OCI-LY1 (cell line): Measurements from ENCODE around the gene SPRY4.
"Not testable (repeated sequence)": the region's sequence is repeated elsewhere in the genome, so short reads cannot be mapped to it uniquely, and the experiment has no call there.

Source experiments
- H2AFZ ChIP-seq: fragments of 200-600 bp; sonication (generic), shearing (Covaris generic); 2 replicates; pipeline ENCODE4 v1.6.0; 2014; ENCODE audit warnings: antibody characterized with exemption, mild to moderate bottlenecking, low read length
- H3F3A ChIP-seq: fragments of 200-600 bp; sonication (generic), shearing (Covaris generic); 2 replicates; pipeline ENCODE4 v1.6.0; 2014; ENCODE audit warnings: mild to moderate bottlenecking, antibody characterized with exemption, low read length, moderate library complexity; ENCODE audit not compliant: insufficient read depth
- H3K27ac ChIP-seq: fragments of 200-600 bp; sonication (generic); 2 replicates; pipeline ENCODE4 v1.5.1; 2014; ENCODE audit warnings: low read length, mixed run types, mild to moderate bottlenecking, low read depth; ENCODE audit not compliant: poor library complexity, severe bottlenecking
- H3K27me3 ChIP-seq: fragments of 200-600 bp; sonication (generic); 2 replicates; pipeline ENCODE4 v1.6.0; 2014; ENCODE audit warnings: antibody characterized with exemption, mild to moderate bottlenecking, low read length, moderate library complexity; ENCODE audit not compliant: insufficient read depth
- H3K36me3 ChIP-seq: fragments of 200-600 bp; sonication (generic); 2 replicates; pipeline ENCODE4 v1.6.1; 2014; ENCODE audit warnings: mild to moderate bottlenecking, antibody characterized with exemption, low read length, moderate library complexity, mixed read lengths; ENCODE audit not compliant: insufficient read depth
- H3K4me1 ChIP-seq: fragments of 200-600 bp; sonication (generic); 2 replicates; pipeline ENCODE4 v1.5.1; 2014; ENCODE audit warnings: mild to moderate bottlenecking, low read length, moderate library complexity; ENCODE audit not compliant: insufficient read depth, severe bottlenecking
- H3K4me2 ChIP-seq: fragments of 200-600 bp; sonication (generic), shearing (Covaris generic); 2 replicates; pipeline ENCODE4 v1.6.1; 2014; ENCODE audit warnings: low read length
- H3K4me3 ChIP-seq: fragments of 200-600 bp; sonication (generic); 2 replicates; pipeline ENCODE4 v1.5.1; 2014; ENCODE audit warnings: low read length, low read depth, mild to moderate bottlenecking, mixed read lengths; ENCODE audit not compliant: poor library complexity, severe bottlenecking
- H3K79me2 ChIP-seq: fragments of 200-600 bp; shearing (Covaris generic); 2 replicates; pipeline ENCODE4 v1.6.1; 2016; ENCODE audit warnings: mixed run types, low read length, mixed read lengths; ENCODE audit not compliant: insufficient read depth
- H3K9ac ChIP-seq: fragments of 200-600 bp; sonication (generic), shearing (Covaris generic); 2 replicates; pipeline ENCODE4 v1.6.1; 2014; ENCODE audit warnings: mild to moderate bottlenecking, low read length, mixed read lengths
- H3K9me2 ChIP-seq: fragments of 200-600 bp; sonication (generic), shearing (Covaris generic); 2 replicates; pipeline ENCODE4 v1.6.1; 2014; ENCODE audit warnings: low read depth, mild to moderate bottlenecking, low read length, mixed read lengths
- H3K9me3 ChIP-seq: fragments of 200-600 bp; shearing (Covaris generic); 2 replicates; pipeline ENCODE4 v1.6.1; 2014; ENCODE audit warnings: low read length, mixed read lengths
- H4K20me1 ChIP-seq: fragments of 200-600 bp; sonication (generic), shearing (Covaris generic); 2 replicates; pipeline ENCODE4 v1.6.0; 2016; ENCODE audit warnings: mild to moderate bottlenecking, low read length; ENCODE audit not compliant: insufficient read depth
- CTCF ChIP-seq: fragments of 200-600 bp; sonication (generic), shearing (Covaris generic); IDR thresholded peaks from 2 replicates; pipeline ENCODE4 v1.5.1; 2017; ENCODE audit warnings: mild to moderate bottlenecking, antibody characterized with exemption, low read length, moderate library complexity, mixed read lengths
- EZH2 ChIP-seq: fragments of 200-600 bp; sonication (generic), shearing (Covaris generic); IDR thresholded peaks from 2 replicates; pipeline ENCODE4 v1.8.0; 2017; ENCODE audit warnings: borderline replicate concordance, mixed run types, mild to moderate bottlenecking, antibody characterized with exemption, low read length, moderate library complexity, mixed read lengths

Gene SPRY4

GRCh38 chr5:142301540-142301939 is 23.3 kb downstream of the SPRY4 start:
- Histone ChIP-seq H3K9me2 (no peaks in the 10 kb centered on the region), H3K79me2 (no peaks in the 10 kb centered on the region), H3K9ac (no peak overlapping the region), H3K4me1 (no peaks in the 10 kb centered on the region), H3K36me3 (no peaks in the 10 kb centered on the region), H2AFZ (no peak overlapping the region), H3K4me3 (no peak overlapping the region), H3K4me2 (no peak overlapping the region), H3K9me3 (no peaks in the 10 kb centered on the region), H3K27ac (no peak overlapping the region), H4K20me1 (no peaks in the 10 kb centered on the region), H3K27me3 (no peaks in the 10 kb centered on the region), H3F3A (no peaks in the 10 kb centered on the region)
- TF ChIP-seq CTCF (no peak), EZH2 (no peak)

GRCh38 chr5:142300677-142301076 is 24.1 kb downstream of the SPRY4 start:
- Histone ChIP-seq H3K9ac (no peak overlapping the region), H3F3A (no peaks in the 10 kb centered on the region), H3K27me3 (no peaks in the 10 kb centered on the region), H3K79me2 (no peaks in the 10 kb centered on the region), H3K4me1 (no peaks in the 10 kb centered on the region), H3K4me3 (no peak overlapping the region), H3K9me2 (no peaks in the 10 kb centered on the region), H3K9me3 (no peaks in the 10 kb centered on the region), H3K36me3 (no peaks in the 10 kb centered on the region), H3K4me2 (no peak overlapping the region), H4K20me1 (no peaks in the 10 kb centered on the region), H2AFZ (no peak overlapping the region), H3K27ac (no peak overlapping the region)
- TF ChIP-seq CTCF (no peak), EZH2 (no peak)

GRCh38 chr5:142298789-142299188 is 26.0 kb downstream of the SPRY4 start:
- H3K36me3 ChIP-seq = no peaks in the 10 kb centered on the region
- no peaks in the 10 kb centered on the region for H3K27me3 ChIP-seq
- no peak overlapping the region for H3K4me2 ChIP-seq
- H3K79me2 ChIP-seq = no peaks in the 10 kb centered on the region
- H3F3A ChIP-seq = no peaks in the 10 kb centered on the region
- H3K4me1 ChIP-seq = no peaks in the 10 kb centered on the region
- no peak overlapping the region for H2AFZ ChIP-seq
- TF ChIP-seq CTCF (no peak), EZH2 (no peak)
- no peak overlapping the region for H3K27ac ChIP-seq
- no peaks in the 10 kb centered on the region for H3K9me2 ChIP-seq
- no peak overlapping the region for H3K9ac ChIP-seq
- H3K4me3 ChIP-seq = no peak overlapping the region
- no peaks in the 10 kb centered on the region for H4K20me1 ChIP-seq
- H3K9me3 ChIP-seq = no peaks in the 10 kb centered on the region

- H3K36me3 ChIP-seq, H3K4me2 ChIP-seq, H3K9me2 ChIP-seq, H3K4me3 ChIP-seq, H3K27me3 ChIP-seq, H3K79me2 ChIP-seq, H3K9me3 ChIP-seq, H4K20me1 ChIP-seq, H2AFZ ChIP-seq, H3K4me1 ChIP-seq, H3K9ac ChIP-seq, H3K27ac ChIP-seq, H3F3A ChIP-seq: not testable (repeated sequence)
Measured at GRCh38 chr5:142297786-142298185, 27.0 kb downstream of the SPRY4 start.
